H1 (cell line): ENCODE measurements around the gene SSPN. TPM values are rescaled to one million over a fixed set of nuclear protein-coding genes. Genes with fewer than 3 reads are reported as not detected.

ENCODE experiments used
- CBX5 ChIP-seq: fragments of 300-800, 300-1000 bp; sonication (generic); IDR thresholded peaks from 2 replicates; pipeline ENCODE4 v1.7.1; 2016; ENCODE audit warnings: antibody characterized with exemption, low read length, low read depth
- GABPA ChIP-seq: IDR thresholded peaks from 2 replicates; pipeline ENCODE4 v1.6.1; 2011; ENCODE audit warnings: mild to moderate bottlenecking, low read length, moderate library complexity, borderline replicate concordance; ENCODE audit not compliant: insufficient read depth
- HDAC2 ChIP-seq, 2 experiments: fragments of 300-600 bp in 1 of 2; sonication (generic) in 1 of 2; IDR thresholded peaks; 2 replicates each; pipeline ENCODE4 v1.6.1; 2011 to 2012; ENCODE audit warnings: low read depth in 2 of 2, low read length in 2 of 2, mild to moderate bottlenecking in 2 of 2, moderate library complexity in 2 of 2, borderline replicate concordance in 1 of 2, inconsistent platforms in 1 of 2
- JUND ChIP-seq: IDR thresholded peaks from 2 replicates; pipeline ENCODE4 v1.6.1; 2011; ENCODE audit warnings: mild to moderate bottlenecking, improper control_type of control experiment, low read length
- KDM4A ChIP-seq: IDR thresholded peaks from one replicate; pipeline ENCODE4 v1.7.1; 2012; ENCODE audit warnings: low read depth, mild to moderate bottlenecking, moderate library complexity, low read length, inconsistent platforms; ENCODE audit not compliant: severe bottlenecking
- polyA plus RNA-seq, 7 experiments: library from polyadenylated mRNA; depleted of rRNA in 3 of 7; stranded (reverse) in 5 of 7; unstranded in 2 of 7; fragments of >200 nt in 5 of 7; fragments of 200-250 nt in 2 of 7; gene quantifications; 1 replicate in 5 of 7; 2 replicates in 1 of 7; 4 replicates in 1 of 7; pipeline versions ENCODE4 v1.2.1 to v1.2.3, GENCODE V29; 2011 to 2013; ENCODE audit warnings: missing spikeins in 2 of 7, mixed read lengths in 2 of 7
- total RNA-seq: library from RNA; stranded (reverse); fragmentation: NEBNext Ultra II Directional; extraction: Animal tissue kit (Norgen Biotek cat#: 25700); gene quantifications from 2 replicates; pipeline ENCODE4 v1.2.1, GENCODE V29; 2021

SSPN gene
- total and polyA plus RNA-seq, 2 of the 8 experiments (the other 6 are each of a cell fraction or from before 2014, with no cell fraction given): 0.86 to 1.8 TPM

DNA sequence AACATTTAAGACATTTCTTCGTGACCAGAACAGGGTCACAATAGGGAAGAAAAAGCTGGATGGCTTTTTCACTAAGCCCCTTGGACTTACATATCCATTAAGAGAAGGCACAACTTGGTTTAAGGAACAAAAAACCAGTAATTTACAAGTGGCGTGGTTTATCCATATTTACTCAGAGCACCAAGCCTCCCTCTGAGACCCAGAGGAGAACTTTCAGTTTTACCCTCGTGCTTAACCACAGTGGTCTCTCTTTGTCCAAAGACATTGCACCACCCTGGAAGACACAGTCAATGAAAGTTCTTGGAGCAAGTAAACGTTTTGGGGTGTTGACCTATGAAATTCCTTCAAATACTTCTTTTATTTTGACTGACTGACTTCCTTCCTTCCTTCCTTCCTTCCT, 52.5 kb downstream of the SSPN start (continued):
- TF ChIP-seq GABPA: no peak
- no peak for TF ChIP-seq HDAC2 (IDR thresholded peaks at IDR 0.05; ENCODE audit: borderline replicate concordance in 1 of 2, low read depth in 2 of 2, low read length in 2 of 2)
- TF ChIP-seq JUND: no peak
- TF ChIP-seq KDM4A: no peak
- TF ChIP-seq CBX5: no peak
